Neural cell (in vitro differentiated cells): ENCODE measurements around the gene SCARB2.

Source experiments
- EP300 ChIP-seq: fragments of 450-650 bp; conservative IDR thresholded peaks from 2 replicates; pipeline ENCODE4 v1.6.1; 2014; ENCODE audit warnings: antibody characterized with exemption, mild to moderate bottlenecking, moderate library complexity; ENCODE audit not compliant: poor library complexity, severe bottlenecking
- EZH2 ChIP-seq: fragments of 200-600, 300-800 bp; shearing (Covaris generic), sonication (generic); IDR thresholded peaks from 2 replicates; pipeline ENCODE4 v1.6.1; 2014; ENCODE audit warnings: antibody characterized with exemption, low read length, borderline replicate concordance, mild to moderate bottlenecking; ENCODE audit not compliant: insufficient read depth, poor library complexity, severe bottlenecking
- MXI1 ChIP-seq: fragments of 450-650 bp; conservative IDR thresholded peaks from 2 replicates; pipeline ENCODE4 v1.6.1; 2014; ENCODE audit warnings: antibody characterized with exemption, mild to moderate bottlenecking; ENCODE audit not compliant: poor library complexity, severe bottlenecking
- SMC3 ChIP-seq: fragments of 450-650 bp; conservative IDR thresholded peaks from 2 replicates; pipeline ENCODE4 v1.6.1; 2014; ENCODE audit warnings: antibody characterized with exemption, mild to moderate bottlenecking, moderate library complexity; ENCODE audit not compliant: poor library complexity
- TAF1 ChIP-seq: IDR thresholded peaks from 2 replicates; pipeline ENCODE4 v1.6.1; 2012; ENCODE audit warnings: low read depth
- TF ChIP-seq, protein P1 (sequence below): fragments of 450-650 bp; IDR thresholded peaks from 2 replicates; pipeline ENCODE4 v1.5.1; 2014; ENCODE audit warnings: antibody characterized with exemption, mild to moderate bottlenecking, moderate library complexity; ENCODE audit not compliant: poor library complexity, severe bottlenecking

DNA sequence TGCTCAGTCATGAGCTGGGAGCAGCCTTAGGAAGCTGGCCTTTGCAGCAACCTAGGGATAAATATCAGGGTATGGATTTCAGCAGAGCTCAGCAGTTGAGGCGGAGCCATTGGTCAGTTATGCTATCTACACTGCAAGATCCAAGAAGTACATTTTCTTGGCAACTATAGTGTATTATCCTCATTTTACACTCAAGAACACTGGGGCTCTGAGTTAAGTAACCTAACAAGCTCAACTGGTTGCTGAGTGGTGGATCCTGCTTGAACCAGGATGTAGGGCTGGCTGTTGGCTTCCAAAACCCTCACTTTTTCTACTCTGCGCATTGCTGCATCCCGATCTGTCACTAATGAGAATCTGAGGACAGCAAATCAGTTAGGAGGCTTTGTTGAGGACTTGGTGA, 1.5 kb upstream of the SCARB2 start:
- TF ChIP-seq EZH2 (no peak), TAF1 (no peak), MXI1 (no peak), SMC3 (no peak), EP300 (no peak)
- TF ChIP-seq, protein P1, sequence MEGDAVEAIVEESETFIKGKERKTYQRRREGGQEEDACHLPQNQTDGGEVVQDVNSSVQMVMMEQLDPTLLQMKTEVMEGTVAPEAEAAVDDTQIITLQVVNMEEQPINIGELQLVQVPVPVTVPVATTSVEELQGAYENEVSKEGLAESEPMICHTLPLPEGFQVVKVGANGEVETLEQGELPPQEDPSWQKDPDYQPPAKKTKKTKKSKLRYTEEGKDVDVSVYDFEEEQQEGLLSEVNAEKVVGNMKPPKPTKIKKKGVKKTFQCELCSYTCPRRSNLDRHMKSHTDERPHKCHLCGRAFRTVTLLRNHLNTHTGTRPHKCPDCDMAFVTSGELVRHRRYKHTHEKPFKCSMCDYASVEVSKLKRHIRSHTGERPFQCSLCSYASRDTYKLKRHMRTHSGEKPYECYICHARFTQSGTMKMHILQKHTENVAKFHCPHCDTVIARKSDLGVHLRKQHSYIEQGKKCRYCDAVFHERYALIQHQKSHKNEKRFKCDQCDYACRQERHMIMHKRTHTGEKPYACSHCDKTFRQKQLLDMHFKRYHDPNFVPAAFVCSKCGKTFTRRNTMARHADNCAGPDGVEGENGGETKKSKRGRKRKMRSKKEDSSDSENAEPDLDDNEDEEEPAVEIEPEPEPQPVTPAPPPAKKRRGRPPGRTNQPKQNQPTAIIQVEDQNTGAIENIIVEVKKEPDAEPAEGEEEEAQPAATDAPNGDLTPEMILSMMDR: no peak
